IMR-90 (cell line): Measurements from ENCODE around the gene NCOA5. TPM values are rescaled to one million over a fixed set of nuclear protein-coding genes. Genes with fewer than 3 reads are reported as not detected.

Source experiments
- ATAC-seq: fragments of 200-7000 bp; cut with Tn5 transposase; 2 replicates; pipeline ENCODE4 v1.9.1; 2020; ENCODE audit warnings: low read depth, mild to moderate bottlenecking, moderate library complexity
- BruUV-seq: library from RNA; stranded (reverse); fragments of 400-500 nt; replicated peaks from 2 replicates; lab custom pipeline; 2021; lab: Mats Ljungman, UMichigan
- CTCF ChIA-PET: fragments of 300-600 bp; formaldehyde crosslinking; extraction: SDS; loops from one replicate; lab custom pipeline; 2021; ENCODE audit warnings: antibody characterized with exemption; lab: Yijun Ruan, JAX
- POLR2A ChIA-PET: fragments of 300-600 bp; sonication (Branson Sonifier 250); formaldehyde crosslinking; loops from one replicate; lab custom pipeline; 2022; ENCODE audit warnings: antibody characterized with exemption; ENCODE audit not compliant: unreplicated experiment; lab: Charles Lee
- DNase-seq: peaks from one replicate; pipeline ENCODE4 v3.0.0; 2013
- H2AFZ ChIP-seq: replicated peaks from 2 replicates; pipeline ENCODE3; 2013; ENCODE audit warnings: low read length, mild to moderate bottlenecking; ENCODE audit not compliant: poor library complexity
- H2AK5ac ChIP-seq: 2 replicates; pipeline ENCODE4 v1.6.1; 2013; ENCODE audit warnings: low read depth, low read length, inconsistent platforms
- H2AK9ac ChIP-seq: replicated peaks from 2 replicates; pipeline ENCODE3; 2013; ENCODE audit warnings: mild to moderate bottlenecking, low read depth, low read length, moderate library complexity; ENCODE audit not compliant: poor library complexity
- H2BK120ac ChIP-seq: 2 replicates; pipeline ENCODE4 v1.6.1; 2013; ENCODE audit warnings: low read depth, low read length, inconsistent platforms
- H2BK15ac ChIP-seq: 3 replicates; pipeline ENCODE4 v1.6.1; 2013; ENCODE audit warnings: low read depth, low read length, inconsistent platforms
- H2BK20ac ChIP-seq: 2 replicates; pipeline ENCODE4 v1.6.1; 2013; ENCODE audit warnings: low read depth, mild to moderate bottlenecking, inconsistent platforms, low read length, moderate library complexity
- H2BK5ac ChIP-seq: 2 replicates; pipeline ENCODE4 v1.6.1; 2013; ENCODE audit warnings: mild to moderate bottlenecking, low read depth, low read length, inconsistent platforms; ENCODE audit not compliant: poor library complexity, severe bottlenecking
- H3K14ac ChIP-seq: replicated peaks from 2 replicates; pipeline ENCODE4 v1.6.1; 2013; ENCODE audit warnings: low read depth, low read length, inconsistent platforms
- H3K18ac ChIP-seq: 2 replicates; pipeline ENCODE4 v1.6.1; 2013; ENCODE audit warnings: low read depth, low read length, control low read depth
- H3K23ac ChIP-seq: 2 replicates; pipeline ENCODE4 v1.6.1; 2013; ENCODE audit warnings: low read depth, low read length, inconsistent platforms
- H3K27ac ChIP-seq: 2 replicates; pipeline ENCODE4 v1.5.1; 2013; ENCODE audit warnings: mild to moderate bottlenecking, control low read depth, low read length; ENCODE audit not compliant: insufficient read depth
- H3K27me3 ChIP-seq: 2 replicates; pipeline ENCODE4 v1.6.1; 2013; ENCODE audit warnings: low read length; ENCODE audit not compliant: control insufficient read depth, insufficient read depth
- H3K36me3 ChIP-seq: 2 replicates; pipeline ENCODE4 v1.6.1; 2013; ENCODE audit warnings: low read length, mixed read lengths; ENCODE audit not compliant: control insufficient read depth, insufficient read depth
- H3K4ac ChIP-seq: 2 replicates; pipeline ENCODE4 v1.6.1; 2013; ENCODE audit warnings: low read depth, low read length, inconsistent platforms
- H3K4me1 ChIP-seq: 2 replicates; pipeline ENCODE4 v1.6.1; 2013; ENCODE audit warnings: low read length, mixed read lengths; ENCODE audit not compliant: control insufficient read depth, insufficient read depth
- H3K4me2 ChIP-seq: 2 replicates; pipeline ENCODE4 v1.6.1; 2013; ENCODE audit warnings: low read depth, mild to moderate bottlenecking, control low read depth, low read length, moderate library complexity
- H3K4me3 ChIP-seq: 2 replicates; pipeline ENCODE4 v1.5.1; 2013; ENCODE audit warnings: low read depth, mild to moderate bottlenecking, control low read depth, low read length, moderate library complexity; ENCODE audit not compliant: insufficient read depth
- H3K56ac ChIP-seq: 2 replicates; pipeline ENCODE4 v1.6.1; 2013; ENCODE audit warnings: low read length, inconsistent platforms; ENCODE audit not compliant: insufficient read depth; ENCODE audit errors: extremely low read depth
- H3K79me1 ChIP-seq, 2 experiments: 2 replicates each; pipeline ENCODE4 v1.6.1; 2013; ENCODE audit warnings: low read length in 2 of 2, inconsistent platforms in 1 of 2, low read depth in 1 of 2
- H3K9ac ChIP-seq: 2 replicates; pipeline ENCODE4 v1.6.1; 2013; ENCODE audit warnings: low read depth, low read length, control low read depth
- H3K9me1 ChIP-seq: 2 replicates; pipeline ENCODE4 v1.6.1; 2013; ENCODE audit warnings: low read length, inconsistent platforms; ENCODE audit not compliant: insufficient read depth
- H3K9me3 ChIP-seq: 2 replicates; pipeline ENCODE4 v1.6.1; 2013; ENCODE audit warnings: low read length; ENCODE audit not compliant: control insufficient read depth, insufficient read depth
- H4K20me1 ChIP-seq: 2 replicates; pipeline ENCODE4 v1.6.1; 2013; ENCODE audit warnings: low read length, inconsistent platforms; ENCODE audit not compliant: insufficient read depth
- H4K5ac ChIP-seq: 2 replicates; pipeline ENCODE4 v1.6.1; 2013; ENCODE audit warnings: mild to moderate bottlenecking, low read depth, low read length, control low read depth
- H4K8ac ChIP-seq, 2 experiments: 2 replicates each; pipeline ENCODE4 v1.6.1; 2013; ENCODE audit warnings: low read depth in 2 of 2, low read length in 2 of 2, control low read depth in 1 of 2, inconsistent platforms in 1 of 2
- H4K91ac ChIP-seq: 2 replicates; pipeline ENCODE4 v1.6.1; 2013; ENCODE audit warnings: low read depth, low read length, inconsistent platforms; ENCODE audit not compliant: insufficient read depth
- BHLHE40 ChIP-seq: fragments of 150-350 bp; IDR thresholded peaks from 2 replicates; pipeline ENCODE4 v1.6.1; 2016; ENCODE audit warnings: mild to moderate bottlenecking, low read depth, low read length
- CEBPB ChIP-seq: IDR thresholded peaks from 2 replicates; pipeline ENCODE4 v1.6.1; 2012; ENCODE audit warnings: low read depth, low read length, improper control_type of control experiment
- CHD1 ChIP-seq: IDR thresholded peaks from 2 replicates; pipeline ENCODE4 v1.6.1; 2012; ENCODE audit warnings: low read depth, low read length, improper control_type of control experiment
- FOS ChIP-seq: fragments of 150-350 bp; IDR thresholded peaks from 2 replicates; pipeline ENCODE4 v1.6.1; 2016; ENCODE audit warnings: low read depth, low read length
- MAFK ChIP-seq: IDR thresholded peaks from 2 replicates; pipeline ENCODE4 v1.6.1; 2012; ENCODE audit warnings: low read depth, low read length, improper control_type of control experiment
- MAZ ChIP-seq: IDR thresholded peaks from 2 replicates; pipeline ENCODE4 v1.6.1; 2012; ENCODE audit warnings: low read depth, mild to moderate bottlenecking, low read length, improper control_type of control experiment, moderate library complexity, borderline replicate concordance
- MXI1 ChIP-seq: IDR thresholded peaks from 2 replicates; pipeline ENCODE4 v1.6.1; 2012; ENCODE audit warnings: low read depth, mild to moderate bottlenecking, low read length, moderate library complexity, borderline replicate concordance
- NFE2L2 ChIP-seq: fragments of 150-350 bp; IDR thresholded peaks from 2 replicates; pipeline ENCODE4 v1.6.1; 2016; ENCODE audit warnings: low read depth, mild to moderate bottlenecking, low read length
- POLR2A ChIP-seq: IDR thresholded peaks from 2 replicates; pipeline ENCODE4 v1.6.1; 2012; ENCODE audit warnings: mild to moderate bottlenecking, low read depth, low read length
- RAD21 ChIP-seq: IDR thresholded peaks from 2 replicates; pipeline ENCODE4 v1.6.1; 2012; ENCODE audit warnings: low read length, improper control_type of control experiment
- RCOR1 ChIP-seq: IDR thresholded peaks from 2 replicates; pipeline ENCODE4 v1.6.1; 2012; ENCODE audit warnings: mild to moderate bottlenecking, low read length, improper control_type of control experiment; ENCODE audit not compliant: insufficient replicate concordance
- RFX5 ChIP-seq: IDR thresholded peaks from 2 replicates; pipeline ENCODE4 v1.8.0; 2012; ENCODE audit warnings: low read depth, mild to moderate bottlenecking, low read length, moderate library complexity
- SMC3 ChIP-seq: fragments of 150-350 bp; IDR thresholded peaks from 2 replicates; pipeline ENCODE4 v1.6.1; 2016; ENCODE audit warnings: low read depth, mild to moderate bottlenecking, antibody characterized with exemption, low read length, moderate library complexity
- WGBS, 2 experiments: methylation state at CpG; one replicate each; pipeline versions ENCODE4 v1.1.5 to v1.1.7; 2013; ENCODE audit warnings: missing lambda C conversion rate in 2 of 2; ENCODE audit not compliant: insufficient read length in 1 of 2; ENCODE audit errors: extremely low coverage in 2 of 2; 5-methylcytosine and 5-hydroxymethylcytosine counted together
- dilution Hi-C: fragments of 300-500 bp; cut with HindIII; formaldehyde crosslinking; loops from one replicate; pipeline ENCODE4 v1.14.3; 2018; ENCODE audit warnings: low sequenced_read_pairs; ENCODE audit not compliant: unreplicated experiment
- in situ Hi-C: fragments of 300-500 bp; cut with MboI; formaldehyde crosslinking; loops from 3 replicates; pipeline ENCODE4 v1.14.3; 2019; ENCODE audit warnings: low sequenced_read_pairs, inconsistent platforms, mixed read lengths
- intact Hi-C: fragments of 100-400 bp; cut with micrococcal nuclease; formaldehyde crosslinking; loops from 2 replicates; pipeline ENCODE4 v1.10.0; 2022
- polyA plus RNA-seq, 3 experiments: library from polyadenylated mRNA; depleted of rRNA; stranded (reverse); fragments of >200 nt; gene quantifications; 2 replicates each; pipeline ENCODE4 v1.2.3, GENCODE V29; 2012; ENCODE audit warnings: low replicate concordance in 1 of 3
- total RNA-seq: library from RNA; depleted of rRNA; stranded (reverse); fragments of >200 nt; gene quantifications from 2 replicates; pipeline ENCODE4 v1.2.3, GENCODE V29; 2012
- TF ChIP-seq, protein P1 (sequence below): fragments of 150-350 bp; IDR thresholded peaks from 2 replicates; pipeline ENCODE4 v1.6.1; 2016; ENCODE audit warnings: low read depth, mild to moderate bottlenecking, low read length, moderate library complexity, borderline replicate concordance
- TF ChIP-seq, protein P2 (sequence below): conservative IDR thresholded peaks from 2 replicates; pipeline ENCODE4 v1.5.1; 2012; ENCODE audit warnings: mild to moderate bottlenecking, low read depth, low read length, improper control_type of control experiment
- TF ChIP-seq, protein P3 (sequence below): fragments of 150-350 bp; IDR thresholded peaks from 2 replicates; pipeline ENCODE4 v1.6.1; 2017; ENCODE audit warnings: mild to moderate bottlenecking, antibody characterized with exemption, low read length, low read depth

The NCOA5 gene
- total and polyA plus RNA-seq, 2 of the 4 experiments (the other 2 are of a cell fraction) = 17.4 to 20.6 TPM

DNA sequence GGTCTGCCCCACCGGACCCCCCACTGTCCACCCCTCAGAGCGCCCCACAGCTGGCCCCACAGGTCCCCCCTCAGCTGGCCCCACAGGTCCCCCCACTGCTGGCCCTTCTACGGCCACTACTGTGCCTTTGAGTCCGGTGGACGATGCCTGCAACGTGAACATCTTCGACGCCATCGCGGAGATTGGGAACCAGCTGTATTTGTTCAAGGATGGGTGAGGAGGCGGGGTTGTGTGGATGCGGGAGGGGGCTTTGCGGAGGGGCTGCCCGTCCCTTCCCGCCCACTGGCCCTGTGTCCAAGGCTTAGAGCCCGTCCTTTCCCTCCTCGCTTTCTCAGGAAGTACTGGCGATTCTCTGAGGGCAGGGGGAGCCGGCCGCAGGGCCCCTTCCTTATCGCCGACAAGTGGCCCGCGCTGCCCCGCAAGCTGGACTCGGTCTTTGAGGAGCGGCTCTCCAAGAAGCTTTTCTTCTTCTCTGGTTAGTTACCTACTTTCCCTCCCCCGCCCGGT, 76.4 kb downstream of the NCOA5 start:
- Histone ChIP-seq H2AK5ac (no peak overlapping the region), H3K56ac (no peak overlapping the region), H3K9ac (no peak overlapping the region), H3K4me2 (no peak overlapping the region; the same call in 1 of the 2 replicates), H3K14ac (no peak overlapping the region), H2BK120ac (no peak overlapping the region), H3K4ac (no peak overlapping the region), H3K18ac (no peak overlapping the region), H3K27me3 (peaks cover 69% of the 10 kb centered on the region), H4K5ac (no peak overlapping the region), H3K4me1 (no peaks in the 10 kb centered on the region), H3K36me3 (no peaks in the 10 kb centered on the region), H3K23ac (no peak overlapping the region), H2BK15ac (no peak overlapping the region), H4K8ac (no peak overlapping the region), H3K9me3 (peaks cover 14% of the 10 kb centered on the region), H3K27ac (no peak overlapping the region), H3K9me1 (no peaks in the 10 kb centered on the region), H4K20me1 (no peaks in the 10 kb centered on the region; the same call in 1 of the 2 replicates), H3K4me3 (no peak overlapping the region), H2AK9ac (no peak overlapping the region), H3K79me1 (no peaks in the 10 kb centered on the region), H2AFZ (peak overlapping the region; percentile 82), H4K91ac (no peak overlapping the region), H2BK5ac (no peak overlapping the region), H2BK20ac (no peak overlapping the region)
- ATAC-seq = no peak
- dilution Hi-C loops (no loop called here), in situ Hi-C loops (no loop called here), intact Hi-C loops (loop anchor here (10.0 kb wide), 1 partner anchor 469 kb away; the partner anchor contains the start of gene EPPIN)
- DNase-seq = no peak
- no TSS peak for BruUV-seq
- ChIA-PET CTCF (interaction anchor here (0.8 to 1.7 kb wide), 2 partner anchors 8 to 121 kb away, joined by 4 to 5 read pairs; no protein-coding TSS in a partner anchor), POLR2A (no interaction called here)
- TF ChIP-seq FOS (no peak), MAFK (no peak), RAD21 (no peak), NFE2L2 (no peak), RFX5 (no peak), CHD1 (no peak), SMC3 (no peak), CEBPB (no peak), MAZ (no peak), MXI1 (no peak), RCOR1 (no peak), POLR2A (no peak), BHLHE40 (no peak)
- TF ChIP-seq, protein P1, sequence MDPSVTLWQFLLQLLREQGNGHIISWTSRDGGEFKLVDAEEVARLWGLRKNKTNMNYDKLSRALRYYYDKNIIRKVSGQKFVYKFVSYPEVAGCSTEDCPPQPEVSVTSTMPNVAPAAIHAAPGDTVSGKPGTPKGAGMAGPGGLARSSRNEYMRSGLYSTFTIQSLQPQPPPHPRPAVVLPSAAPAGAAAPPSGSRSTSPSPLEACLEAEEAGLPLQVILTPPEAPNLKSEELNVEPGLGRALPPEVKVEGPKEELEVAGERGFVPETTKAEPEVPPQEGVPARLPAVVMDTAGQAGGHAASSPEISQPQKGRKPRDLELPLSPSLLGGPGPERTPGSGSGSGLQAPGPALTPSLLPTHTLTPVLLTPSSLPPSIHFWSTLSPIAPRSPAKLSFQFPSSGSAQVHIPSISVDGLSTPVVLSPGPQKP = no peak
- TF ChIP-seq, protein P2, sequence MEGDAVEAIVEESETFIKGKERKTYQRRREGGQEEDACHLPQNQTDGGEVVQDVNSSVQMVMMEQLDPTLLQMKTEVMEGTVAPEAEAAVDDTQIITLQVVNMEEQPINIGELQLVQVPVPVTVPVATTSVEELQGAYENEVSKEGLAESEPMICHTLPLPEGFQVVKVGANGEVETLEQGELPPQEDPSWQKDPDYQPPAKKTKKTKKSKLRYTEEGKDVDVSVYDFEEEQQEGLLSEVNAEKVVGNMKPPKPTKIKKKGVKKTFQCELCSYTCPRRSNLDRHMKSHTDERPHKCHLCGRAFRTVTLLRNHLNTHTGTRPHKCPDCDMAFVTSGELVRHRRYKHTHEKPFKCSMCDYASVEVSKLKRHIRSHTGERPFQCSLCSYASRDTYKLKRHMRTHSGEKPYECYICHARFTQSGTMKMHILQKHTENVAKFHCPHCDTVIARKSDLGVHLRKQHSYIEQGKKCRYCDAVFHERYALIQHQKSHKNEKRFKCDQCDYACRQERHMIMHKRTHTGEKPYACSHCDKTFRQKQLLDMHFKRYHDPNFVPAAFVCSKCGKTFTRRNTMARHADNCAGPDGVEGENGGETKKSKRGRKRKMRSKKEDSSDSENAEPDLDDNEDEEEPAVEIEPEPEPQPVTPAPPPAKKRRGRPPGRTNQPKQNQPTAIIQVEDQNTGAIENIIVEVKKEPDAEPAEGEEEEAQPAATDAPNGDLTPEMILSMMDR = no peak
- TF ChIP-seq, protein P3, sequence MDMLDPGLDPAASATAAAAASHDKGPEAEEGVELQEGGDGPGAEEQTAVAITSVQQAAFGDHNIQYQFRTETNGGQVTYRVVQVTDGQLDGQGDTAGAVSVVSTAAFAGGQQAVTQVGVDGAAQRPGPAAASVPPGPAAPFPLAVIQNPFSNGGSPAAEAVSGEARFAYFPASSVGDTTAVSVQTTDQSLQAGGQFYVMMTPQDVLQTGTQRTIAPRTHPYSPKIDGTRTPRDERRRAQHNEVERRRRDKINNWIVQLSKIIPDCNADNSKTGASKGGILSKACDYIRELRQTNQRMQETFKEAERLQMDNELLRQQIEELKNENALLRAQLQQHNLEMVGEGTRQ = no peak
- WGBS, 2 experiments = no CpG with 5 or more reads among the region's 29 CpGs
